GM23248 (cell line): ENCODE data around the gene HNF4A.

Experiments
- EZH2 ChIP-seq: fragments of 200-600 bp; sonication (generic); IDR thresholded peaks from 2 replicates; pipeline ENCODE4 v1.6.1; 2018; ENCODE audit warnings: antibody characterized with exemption, mild to moderate bottlenecking; ENCODE audit not compliant: insufficient read depth, poor library complexity, severe bottlenecking
- EZH2phosphoT487 ChIP-seq: fragments of 200-600 bp; sonication (generic); IDR thresholded peaks from 2 replicates; pipeline ENCODE4 v1.6.1; 2018; ENCODE audit warnings: antibody characterized with exemption, moderate library complexity, mild to moderate bottlenecking, low read depth; ENCODE audit not compliant: insufficient read depth

GRCh38 chr20:44448753-44449546 is 93.5 kb downstream of the HNF4A start:
- TF ChIP-seq EZH2 (no peak), EZH2phosphoT487 (no peak)
